ENCODE results near the gene CD3D.

- TF ChIP-seq CTCF (IDR thresholded peaks at IDR 0.05; ENCODE audit: poor library complexity) (peak; percentile 56), EZH2 (IDR thresholded peaks at IDR 0.05; ENCODE audit: borderline replicate concordance) (no peak), EZH2phosphoT487 (IDR thresholded peaks at IDR 0.05; ENCODE audit: low read depth, severe bottlenecking, unreplicated experiment) (no peak)
These were observed 46.6 kb downstream of the CD3D start for GRCh38 chr11:118295815-118296454.
